ENCODE data around the gene CFAP97D1. TPM values are rescaled to one million over a fixed set of nuclear protein-coding genes. Genes with fewer than 3 reads are reported as not detected.

Gene CFAP97D1
- polyA plus RNA-seq, 2 of the 4 experiments (the other 2 are of a cell fraction): not detected

- DNase-seq (ENCODE audit: low read depth in 1 of 2, low spot score in 1 of 2): peak; percentile 76 to 88
- 48% methylated on average over 7 of the region's 7 CpGs for WGBS (ENCODE audit: missing lambda C conversion rate)
- ATAC-seq: peak; percentile 42 to 73; a peak in 4 of 6 replicates
- Histone ChIP-seq H3K27ac (no peak overlapping the region), H3K9me3 (no peaks in the 10 kb centered on the region), H3K4me3 (no peak overlapping the region), H3K4me1 (no peaks in the 10 kb centered on the region), H3K4me2 (no peak overlapping the region)
- CTCF ChIA-PET: interaction anchor here (0.6 to 13.9 kb wide), 68 partner anchors 9 to 952 kb away, joined by 3 to 220 read pairs (median 4); partner anchors contain the start of genes CD300LG, CFAP97D1, DUSP3 and SOST
- peak; percentile 94 for FAIRE-seq
- POLR2A ChIA-PET: interaction anchor here (0.6 to 2.9 kb wide), 5 partner anchors 12 to 303 kb away, joined by 3 to 11 read pairs (median 3); partner anchors contain the start of gene DUSP3
- TF ChIP-seq SMC3 (IDR thresholded peaks at IDR 0.05) (peak; percentile 31; the same call in 1 of the 3 replicates), ZFP36 (IDR thresholded peaks at IDR 0.05; ENCODE audit: borderline replicate concordance, partially characterized antibody) (no peak), ATOH8 (CRISPR knock-in tag; IDR thresholded peaks at IDR 0.05; ENCODE audit: low read depth) (no peak), CTCF (IDR thresholded peaks at IDR 0.05) (peak; percentile 96), FOXS1 (CRISPR knock-in tag; IDR thresholded peaks at IDR 0.05) (no peak), NFE2L2 (conservative IDR thresholded peaks at IDR 0.05; ENCODE audit: low read length) (no peak), NPAS2 (CRISPR knock-in tag; IDR thresholded peaks at IDR 0.05; ENCODE audit: borderline replicate concordance) (no peak), HES2 (IDR thresholded peaks at IDR 0.05) (no peak), PHF8 (IDR thresholded peaks at IDR 0.05; ENCODE audit: borderline replicate concordance, low read depth) (no peak), NR3C1 (IDR thresholded peaks at IDR 0.05) (no peak), HOXA7 (CRISPR knock-in tag; IDR thresholded peaks at IDR 0.05) (no peak), RAD21 (conservative IDR thresholded peaks at IDR 0.05 in 1 of 2, IDR thresholded peaks at IDR 0.05 in 1 of 2) (peak; percentile 35 to 64; a peak in 4 of 5 replicates), MAFK (IDR thresholded peaks at IDR 0.05; ENCODE audit: partially characterized antibody) (no peak)
- TF ChIP-seq, protein P1, sequence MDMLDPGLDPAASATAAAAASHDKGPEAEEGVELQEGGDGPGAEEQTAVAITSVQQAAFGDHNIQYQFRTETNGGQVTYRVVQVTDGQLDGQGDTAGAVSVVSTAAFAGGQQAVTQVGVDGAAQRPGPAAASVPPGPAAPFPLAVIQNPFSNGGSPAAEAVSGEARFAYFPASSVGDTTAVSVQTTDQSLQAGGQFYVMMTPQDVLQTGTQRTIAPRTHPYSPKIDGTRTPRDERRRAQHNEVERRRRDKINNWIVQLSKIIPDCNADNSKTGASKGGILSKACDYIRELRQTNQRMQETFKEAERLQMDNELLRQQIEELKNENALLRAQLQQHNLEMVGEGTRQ (IDR thresholded peaks at IDR 0.05): no peak
Measured at GRCh38 chr17:43766413-43767052, 13.7 kb upstream of the CFAP97D1 start.

DNA sequence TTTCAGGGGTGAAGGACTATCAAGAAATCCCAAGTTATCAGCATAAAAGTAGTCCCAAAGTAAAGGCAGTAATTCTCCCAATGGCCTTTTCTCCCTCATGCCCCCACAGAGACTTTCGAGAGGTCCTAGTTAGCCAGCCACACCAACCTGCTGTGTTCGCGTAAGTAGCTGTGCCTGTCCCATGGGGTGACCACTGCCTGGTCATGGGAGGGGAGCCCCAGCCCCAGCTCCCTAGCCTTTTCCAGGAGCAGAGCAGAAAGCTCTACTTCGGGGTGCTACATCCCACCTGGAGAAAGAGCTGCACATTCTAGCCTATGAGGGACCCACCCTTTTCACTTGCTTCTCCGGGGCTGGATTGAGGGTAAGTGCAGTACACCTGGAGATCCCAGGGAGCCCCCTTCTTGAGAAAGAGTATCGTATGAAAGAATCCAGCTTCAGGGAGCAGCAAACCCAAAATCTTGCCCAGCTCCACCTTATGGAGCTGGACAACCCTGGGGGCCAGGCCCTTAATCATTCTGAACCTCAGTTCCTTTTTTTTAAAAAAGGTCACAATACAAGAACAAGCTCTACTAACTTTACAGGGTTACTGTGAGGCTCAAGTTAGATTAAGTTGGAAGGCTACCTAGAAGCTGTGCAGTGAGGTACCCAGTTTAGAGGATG lies 13.1 kb upstream of the CFAP97D1 start:
- WGBS (ENCODE audit: missing lambda C conversion rate): 75% methylated on average over 6 of the region's 6 CpGs
- FAIRE-seq (no peak), DNase-seq (ENCODE audit: low read depth in 1 of 2, low spot score in 1 of 2) (no peak), ATAC-seq (peak; percentile 9 to 13; a peak in 3 of 6 replicates)
- CTCF ChIA-PET: interaction anchor here (0.6 to 13.9 kb wide), 42 partner anchors 8 to 366 kb away, joined by 3 to 220 read pairs (median 5); partner anchors contain the start of genes CD300LG, CFAP97D1, DUSP3 and SOST
- H3K4me1 ChIP-seq: peaks cover 3% of the 10 kb centered on the region
- H3K4me3 ChIP-seq: no peak overlapping the region
- TF ChIP-seq ZNF302 (CRISPR knock-in tag; IDR thresholded peaks at IDR 0.05) (no peak), POLR2AphosphoS2 (conservative IDR thresholded peaks at IDR 0.05; ENCODE audit: low read length) (peak; percentile 64; the same call in 1 of the 2 replicates)
- POLR2A ChIA-PET: interaction anchor here (1.0 to 2.9 kb wide), 3 partner anchors 12 to 79 kb away, joined by 3 to 11 read pairs (median 3); partner anchors contain the start of gene DUSP3
- no peaks in the 10 kb centered on the region for H3K9me3 ChIP-seq
- no peak overlapping the region for H3K4me2 ChIP-seq
- no peak overlapping the region for H3K27ac ChIP-seq

All from A549 (cell line).